DOHH2 (cell line): Measurements from ENCODE around the gene P4HB.

Source experiments
- H3F3A ChIP-seq: fragments of 200-600 bp; sonication (generic), shearing (Covaris generic); 2 replicates; pipeline ENCODE4 v1.6.0; 2016; ENCODE audit warnings: antibody characterized with exemption, mild to moderate bottlenecking; ENCODE audit not compliant: control insufficient read depth, insufficient read depth
- H3K27ac ChIP-seq: fragments of 200-600 bp; sonication (generic); 2 replicates; pipeline ENCODE4 v1.5.1; 2014; ENCODE audit warnings: low read depth, mild to moderate bottlenecking, low read length, moderate library complexity
- H3K27me3 ChIP-seq: fragments of 200-600 bp; sonication (generic); 2 replicates; pipeline ENCODE4 v1.6.1; 2014; ENCODE audit warnings: mild to moderate bottlenecking, low read length, mixed read lengths; ENCODE audit not compliant: control insufficient read depth
- H3K36me3 ChIP-seq: fragments of 200-600 bp; sonication (generic); 2 replicates; pipeline ENCODE4 v1.6.1; 2014; ENCODE audit warnings: mild to moderate bottlenecking, low read length, moderate library complexity, mixed read lengths; ENCODE audit not compliant: control insufficient read depth
- H3K4me1 ChIP-seq: fragments of 200-600 bp; sonication (generic); 2 replicates; pipeline ENCODE4 v1.6.1; 2014; ENCODE audit warnings: mild to moderate bottlenecking, low read length, mixed read lengths; ENCODE audit not compliant: control insufficient read depth
- H3K4me2 ChIP-seq: fragments of 200-600 bp; sonication (generic); 2 replicates; pipeline ENCODE4 v1.6.0; 2014; ENCODE audit warnings: mild to moderate bottlenecking, low read length, moderate library complexity
- H3K4me3 ChIP-seq: fragments of 200-600 bp; sonication (generic); 2 replicates; pipeline ENCODE4 v1.5.1; 2014; ENCODE audit warnings: mild to moderate bottlenecking, low read length, mixed read lengths
- H3K79me2 ChIP-seq: fragments of 200-600 bp; sonication (generic); 2 replicates; pipeline ENCODE4 v1.6.1; 2014; ENCODE audit warnings: mild to moderate bottlenecking, low read length, mixed read lengths; ENCODE audit not compliant: control insufficient read depth
- H3K9me2 ChIP-seq: fragments of 200-600 bp; sonication (generic); replicated peaks from 2 replicates; pipeline ENCODE4 v1.6.1; 2014; ENCODE audit warnings: mild to moderate bottlenecking, low read length, mixed read lengths; ENCODE audit not compliant: control insufficient read depth
- H3K9me3 ChIP-seq: fragments of 200-600 bp; sonication (generic); 2 replicates; pipeline ENCODE4 v1.6.1; 2014; ENCODE audit warnings: antibody characterized with exemption, low read length, mixed read lengths; ENCODE audit not compliant: control insufficient read depth, insufficient read depth
- H4K20me1 ChIP-seq: fragments of 200-600 bp; sonication (generic); 2 replicates; pipeline ENCODE4 v1.6.0; 2014; ENCODE audit warnings: low read depth, mild to moderate bottlenecking, antibody characterized with exemption, low read length, moderate library complexity; ENCODE audit not compliant: control insufficient read depth, insufficient read depth
- CTCF ChIP-seq: fragments of 200-600 bp; sonication (generic); IDR thresholded peaks from one replicate; pipeline ENCODE4 v1.5.1; 2014; ENCODE audit warnings: antibody characterized with exemption, mild to moderate bottlenecking, low read depth, low read length; ENCODE audit not compliant: poor library complexity, severe bottlenecking
- EZH2phosphoT487 ChIP-seq: fragments of 200-600 bp; sonication (generic); IDR thresholded peaks from 2 replicates; pipeline ENCODE4 v1.6.1; 2017; ENCODE audit warnings: borderline replicate concordance, mild to moderate bottlenecking, antibody characterized with exemption, low read length, moderate library complexity, mixed read lengths

The P4HB gene

DNA sequence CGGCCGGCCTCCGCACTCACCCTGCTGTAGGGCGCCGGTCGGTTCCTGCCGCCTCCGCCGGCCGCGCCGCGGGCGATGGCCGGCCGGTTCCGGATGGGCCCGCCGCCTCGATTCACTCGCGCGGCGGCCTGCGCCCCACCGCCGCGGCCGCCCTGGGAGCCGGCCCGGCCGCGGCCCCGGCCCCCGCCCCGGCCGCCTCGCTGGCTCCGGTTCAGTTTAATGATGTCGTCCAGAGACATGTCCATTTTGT is 30.9 kb upstream of the P4HB start:
- Histone ChIP-seq H3K27me3 (no peaks in the 10 kb centered on the region), H3K9me3 (no peaks in the 10 kb centered on the region), H3K4me3 (peak overlapping the region; percentile 96), H3K79me2 (peaks cover 82% of the 10 kb centered on the region), H4K20me1 (peaks cover 9% of the 10 kb centered on the region), H3K4me2 (peak overlapping the region; percentile 93; the same call in 1 of the 2 replicates), H3K9me2 (no peaks in the 10 kb centered on the region), H3K36me3 (peaks cover 70% of the 10 kb centered on the region), H3K27ac (peak overlapping the region; percentile 53), H3F3A (peaks cover 11% of the 10 kb centered on the region), H3K4me1 (peaks cover 38% of the 10 kb centered on the region)
- TF ChIP-seq CTCF (no peak), EZH2phosphoT487 (no peak)

- H3K9me3 ChIP-seq: no peaks in the 10 kb centered on the region
- no peaks in the 10 kb centered on the region for H3K27me3 ChIP-seq
- H3K36me3 ChIP-seq: peaks cover 75% of the 10 kb centered on the region
- peaks cover 88% of the 10 kb centered on the region for H3K79me2 ChIP-seq
- H3K4me1 ChIP-seq: peaks cover 38% of the 10 kb centered on the region
- H3K4me2 ChIP-seq: peak overlapping the region; percentile 93
- peaks cover 11% of the 10 kb centered on the region for H3F3A ChIP-seq
- H3K27ac ChIP-seq: peak overlapping the region; percentile 53
- TF ChIP-seq CTCF (no peak), EZH2phosphoT487 (no peak)
- peaks cover 9% of the 10 kb centered on the region for H4K20me1 ChIP-seq
- peak overlapping the region; percentile 96 for H3K4me3 ChIP-seq
- H3K9me2 ChIP-seq: no peaks in the 10 kb centered on the region
Measured at GRCh38 chr17:81890447-81891302, 30.3 kb upstream of the P4HB start.

DNA sequence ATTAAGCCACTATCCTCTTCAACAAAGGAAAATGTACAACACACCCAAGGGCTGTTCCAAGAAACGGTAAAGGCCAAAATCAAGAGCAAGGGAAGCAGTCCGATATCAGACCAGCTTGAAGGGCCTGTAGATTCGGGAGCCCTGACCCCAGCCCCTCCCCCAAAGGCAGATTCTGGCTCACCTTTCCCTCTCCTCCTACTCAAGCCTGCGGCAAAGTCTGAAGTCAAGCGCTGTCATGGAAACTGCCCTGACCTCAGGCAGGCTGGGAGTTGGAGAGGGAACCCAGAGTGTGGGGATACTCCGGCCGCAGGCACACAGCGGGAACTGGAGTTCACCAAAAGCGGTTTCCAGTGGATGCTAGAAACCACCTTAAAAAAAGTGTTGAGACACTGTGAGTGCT is 29.3 kb upstream of the P4HB start:
- Histone ChIP-seq H3K4me3 (peak overlapping the region; percentile 96), H3K27me3 (no peaks in the 10 kb centered on the region), H4K20me1 (peaks cover 9% of the 10 kb centered on the region), H3K27ac (peak overlapping the region; percentile 53), H3K36me3 (peaks cover 78% of the 10 kb centered on the region), H3K9me2 (no peaks in the 10 kb centered on the region), H3K4me2 (peak overlapping the region; percentile 93), H3K4me1 (peaks cover 38% of the 10 kb centered on the region), H3K79me2 (peaks cover 92% of the 10 kb centered on the region), H3K9me3 (no peaks in the 10 kb centered on the region), H3F3A (peaks cover 11% of the 10 kb centered on the region)
- TF ChIP-seq EZH2phosphoT487 (no peak), CTCF (no peak)
